Measurements from ENCODE around the gene CCL2.
A peak's percentile ranks its signal among the peaks of the same experiment; 100 is the strongest.

CCL2 gene

GRCh38 chr17:34253139-34253525 is 2.0 kb upstream of the CCL2 start:
- TF ChIP-seq RARB (CRISPR knock-in tag; IDR thresholded peaks at IDR 0.05) (no peak), PATZ1 (CRISPR knock-in tag; IDR thresholded peaks at IDR 0.05; ENCODE audit: borderline replicate concordance) (no peak), OSR1 (CRISPR knock-in tag; IDR thresholded peaks at IDR 0.05) (no peak), ESRRG (CRISPR knock-in tag; IDR thresholded peaks at IDR 0.05) (no peak), CSRNP3 (CRISPR knock-in tag; IDR thresholded peaks at IDR 0.05) (no peak)
- ATAC-seq, result no peak

DNA sequence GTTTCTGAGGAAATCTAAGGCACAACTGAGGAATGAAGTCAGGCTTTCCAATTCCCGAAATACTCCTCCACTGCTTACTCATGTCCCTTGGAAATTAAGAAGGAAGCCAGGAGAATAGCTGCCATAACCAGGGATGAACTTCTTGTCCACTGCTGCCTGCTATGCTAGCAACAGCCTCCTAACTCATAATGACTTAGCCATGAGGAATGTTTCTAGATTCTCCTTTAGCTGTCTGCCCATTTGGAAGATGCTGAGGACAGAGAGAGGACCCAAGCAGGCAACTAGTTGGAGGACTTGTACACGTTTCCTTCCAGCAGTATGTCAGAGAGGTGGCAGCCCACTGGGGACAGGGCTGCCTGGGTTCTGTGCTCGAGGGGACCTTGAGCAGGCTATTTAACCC is 939 bp upstream of the CCL2 start:
- TF ChIP-seq, protein P1, sequence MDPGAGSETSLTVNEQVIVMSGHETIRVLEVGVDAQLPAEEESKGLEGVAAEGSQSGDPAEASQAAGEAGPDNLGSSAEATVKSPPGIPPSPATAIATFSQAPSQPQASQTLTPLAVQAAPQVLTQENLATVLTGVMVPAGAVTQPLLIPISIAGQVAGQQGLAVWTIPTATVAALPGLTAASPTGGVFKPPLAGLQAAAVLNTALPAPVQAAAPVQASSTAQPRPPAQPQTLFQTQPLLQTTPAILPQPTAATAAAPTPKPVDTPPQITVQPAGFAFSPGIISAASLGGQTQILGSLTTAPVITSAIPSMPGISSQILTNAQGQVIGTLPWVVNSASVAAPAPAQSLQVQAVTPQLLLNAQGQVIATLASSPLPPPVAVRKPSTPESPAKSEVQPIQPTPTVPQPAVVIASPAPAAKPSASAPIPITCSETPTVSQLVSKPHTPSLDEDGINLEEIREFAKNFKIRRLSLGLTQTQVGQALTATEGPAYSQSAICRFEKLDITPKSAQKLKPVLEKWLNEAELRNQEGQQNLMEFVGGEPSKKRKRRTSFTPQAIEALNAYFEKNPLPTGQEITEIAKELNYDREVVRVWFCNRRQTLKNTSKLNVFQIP (CRISPR knock-in tag; IDR thresholded peaks at IDR 0.05; ENCODE audit: borderline replicate concordance, low read depth), result no peak
- TF ChIP-seq PATZ1 (CRISPR knock-in tag; IDR thresholded peaks at IDR 0.05; ENCODE audit: borderline replicate concordance) (no peak), TOX (CRISPR knock-in tag; IDR thresholded peaks at IDR 0.05; ENCODE audit: borderline replicate concordance) (no peak)
- peak; percentile 53 for ATAC-seq

GRCh38 chr17:34255381-34255732 is 272 bp downstream of the CCL2 start:
- TF ChIP-seq ZFP3 (CRISPR knock-in tag; IDR thresholded peaks at IDR 0.05) (no peak), ZFP30 (CRISPR knock-in tag; IDR thresholded peaks at IDR 0.05) (no peak), SNAI2 (CRISPR knock-in tag; IDR thresholded peaks at IDR 0.05) (no peak), ISL1 (CRISPR knock-in tag; IDR thresholded peaks at IDR 0.05) (no peak), OSR1 (CRISPR knock-in tag; IDR thresholded peaks at IDR 0.05) (no peak), PATZ1 (CRISPR knock-in tag; IDR thresholded peaks at IDR 0.05; ENCODE audit: borderline replicate concordance) (no peak), RARB (CRISPR knock-in tag; IDR thresholded peaks at IDR 0.05) (no peak), ZNF8 (CRISPR knock-in tag; IDR thresholded peaks at IDR 0.05) (no peak), ARNTL (CRISPR knock-in tag; IDR thresholded peaks at IDR 0.05; ENCODE audit: borderline replicate concordance, low read depth) (no peak), CREB5 (CRISPR knock-in tag; IDR thresholded peaks at IDR 0.05; ENCODE audit: low read depth) (no peak), CSDC2 (CRISPR knock-in tag; IDR thresholded peaks at IDR 0.05) (no peak), TSHZ2 (CRISPR knock-in tag; IDR thresholded peaks at IDR 0.05) (no peak), ZNF70 (CRISPR knock-in tag; IDR thresholded peaks at IDR 0.05) (no peak), ESRRG (CRISPR knock-in tag; IDR thresholded peaks at IDR 0.05) (no peak), TOX (CRISPR knock-in tag; IDR thresholded peaks at IDR 0.05; ENCODE audit: borderline replicate concordance) (no peak), TCF4 (CRISPR knock-in tag; IDR thresholded peaks at IDR 0.05; ENCODE audit: borderline replicate concordance) (no peak), ZNF565 (CRISPR knock-in tag; conservative IDR thresholded peaks at IDR 0.05; ENCODE audit: low read depth) (no peak), CSRNP3 (CRISPR knock-in tag; IDR thresholded peaks at IDR 0.05) (no peak), BACH2 (CRISPR knock-in tag; IDR thresholded peaks at IDR 0.05; ENCODE audit: borderline replicate concordance) (no peak)
- TF ChIP-seq, protein P1 (CRISPR knock-in tag; IDR thresholded peaks at IDR 0.05; ENCODE audit: borderline replicate concordance, low read depth), result no peak
- peak; percentile 13 for ATAC-seq

Data from SK-N-SH treated with all-trans-retinoic acid at 6 μM for 48 hours (cell line).